ENCODE measurements around the gene CUEDC1. TPM values are rescaled to one million over a fixed set of nuclear protein-coding genes. Genes with fewer than 3 reads are reported as not detected.

CUEDC1 gene
- total and polyA plus RNA-seq, 2 of the 4 experiments (the other 2 are of a cell fraction), result 4.1 to 21.2 TPM

- H4K20me1 ChIP-seq (ENCODE audit: insufficient read depth, low read length), result peaks cover 6% of the 10 kb centered on the region; the same call in 1 of the 2 replicates
- peak overlapping the region; percentile 98 for H2BK20ac ChIP-seq (ENCODE audit: low read depth, low read length)
- dilution Hi-C loops (cut with HindIII; ENCODE audit: low sequenced_read_pairs, unreplicated experiment), result no loop called here
- ChIA-PET POLR2A (ENCODE audit: unreplicated experiment) (no interaction called here), CTCF (interaction anchor here (0.6 kb wide), 1 partner anchor 14 kb away, joined by 3 read pairs; no protein-coding TSS in a partner anchor)
- peak overlapping the region; percentile 78 for H4K91ac ChIP-seq (ENCODE audit: insufficient read depth, low read depth, low read length)
- DNase-seq (no peak), ATAC-seq (ENCODE audit: low read depth) (no peak)
- peaks cover 13% of the 10 kb centered on the region for H3K36me3 ChIP-seq (ENCODE audit: control insufficient read depth, insufficient read depth, low read length)
- no peak overlapping the region for H3K9ac ChIP-seq (ENCODE audit: low read depth, low read length)
- BruUV-seq (replicated peaks), result no TSS peak
- no peak overlapping the region for H2AFZ ChIP-seq (replicated peaks; ENCODE audit: low read length, poor library complexity)
- H3K14ac ChIP-seq (replicated peaks; ENCODE audit: low read depth, low read length), result peak overlapping the region; percentile 25
- no peak overlapping the region for H4K5ac ChIP-seq (ENCODE audit: low read depth, low read length)
- no peak overlapping the region for H2AK9ac ChIP-seq (replicated peaks; ENCODE audit: low read depth, low read length, poor library complexity)
- no peak overlapping the region for H3K4me2 ChIP-seq (ENCODE audit: low read depth, low read length)
- H3K4me1 ChIP-seq (ENCODE audit: control insufficient read depth, insufficient read depth, low read length), result peaks cover 40% of the 10 kb centered on the region
- no peaks in the 10 kb centered on the region for H3K9me3 ChIP-seq (ENCODE audit: control insufficient read depth, insufficient read depth, low read length)
- no peak overlapping the region for H3K4me3 ChIP-seq (ENCODE audit: insufficient read depth, low read depth, low read length)
- intact Hi-C loops (cut with micrococcal nuclease), result loop anchor here (1.0 kb wide), 1 partner anchor 7 kb away; no protein-coding TSS in a partner anchor
- H3K18ac ChIP-seq (ENCODE audit: low read depth, low read length), result peak overlapping the region; percentile 6; the same call in 1 of the 2 replicates
- no peaks in the 10 kb centered on the region for H3K27me3 ChIP-seq (ENCODE audit: control insufficient read depth, insufficient read depth, low read length)
- H2BK15ac ChIP-seq (ENCODE audit: low read depth, low read length), result peak overlapping the region; percentile 90; the same call in 2 of the 3 replicates
- peak overlapping the region in 1 of 2 experiments; percentile 18; a peak in 1 of 4 replicates for H4K8ac ChIP-seq (ENCODE audit: low read depth in 2 of 2, low read length in 2 of 2)
- H3K9me1 ChIP-seq (ENCODE audit: insufficient read depth, low read length), result peaks cover 39% of the 10 kb centered on the region
- H3K4ac ChIP-seq (ENCODE audit: low read depth, low read length), result peak overlapping the region; percentile 72
- peak overlapping the region; percentile 100; the same call in 1 of the 2 replicates for H2AK5ac ChIP-seq (ENCODE audit: low read depth, low read length)
- peak overlapping the region; percentile 53; the same call in 1 of the 2 replicates for H2BK120ac ChIP-seq (ENCODE audit: low read depth, low read length)
- TF ChIP-seq RCOR1 (IDR thresholded peaks at IDR 0.05; ENCODE audit: insufficient replicate concordance, low read length), result no peak
- TF ChIP-seq MAFK (IDR thresholded peaks at IDR 0.05; ENCODE audit: low read depth, low read length), result no peak
- TF ChIP-seq FOS (IDR thresholded peaks at IDR 0.05; ENCODE audit: low read depth, low read length), result no peak
- no peak for TF ChIP-seq MAZ (IDR thresholded peaks at IDR 0.05; ENCODE audit: borderline replicate concordance, low read depth, low read length)
- no peak for TF ChIP-seq CEBPB (IDR thresholded peaks at IDR 0.05; ENCODE audit: low read depth, low read length)
- 75% methylated on average over 2 of the region's 12 CpGs; no CpG with 5 or more reads in 1 of the 2 experiments for WGBS, 2 experiments (ENCODE audit: extremely low coverage in 2 of 2, insufficient read length in 1 of 2)
- in situ Hi-C loops (cut with MboI; ENCODE audit: low sequenced_read_pairs), result no loop called here
- peaks cover 43 to 74% of the 10 kb centered on the region in 2 experiments for H3K79me1 ChIP-seq (ENCODE audit: low read depth in 1 of 2, low read length in 2 of 2)
- no peak overlapping the region for H3K56ac ChIP-seq (ENCODE audit: extremely low read depth, insufficient read depth, low read length)
- no peak overlapping the region for H3K27ac ChIP-seq (ENCODE audit: insufficient read depth, low read length)
- no peak overlapping the region for H2BK5ac ChIP-seq (ENCODE audit: low read depth, low read length, poor library complexity, severe bottlenecking)
- H3K23ac ChIP-seq (ENCODE audit: low read depth, low read length), result no peak overlapping the region
These were observed 66.6 kb downstream of the CUEDC1 start for GRCh38 chr17:57888311-57889216.

Data from IMR-90 (cell line).